ENCODE data around the gene CCDC107.
"Not testable (repeated sequence)": the region's sequence is repeated elsewhere in the genome, so short reads cannot be mapped to it uniquely, and the experiment has no call there.

The CCDC107 gene

GRCh38 chr9:35658137-35658967 is at the start of gene CCDC107:
TSS of gene CCDC107 (plus strand) at chr9:35658292. CDS start at chr9:35658380, 88 bp downstream.
- DNase-seq, result peak; percentile 66 to 76 (median 73)

- DNase-seq, result no peak
Observed at GRCh38 chr9:35609001-35609819, 48.9 kb upstream of the CCDC107 start.

- no peak for DNase-seq
Observed at GRCh38 chr9:35609820-35610163, 48.3 kb upstream of the CCDC107 start.

GRCh38 chr9:35611230-35611797 is 46.8 kb upstream of the CCDC107 start:
- DNase-seq, result peak in 2 of 4 experiments; percentile 25 to 43

- DNase-seq, result not testable (repeated sequence)
Observed at GRCh38 chr9:35612066-35612465, 46.0 kb upstream of the CCDC107 start.

- no peak for DNase-seq
Observed at GRCh38 chr9:35612843-35613242, 45.2 kb upstream of the CCDC107 start.

GRCh38 chr9:35615981-35616680 is 42.0 kb upstream of the CCDC107 start:
- no peak for DNase-seq

- peak in 3 of 4 experiments; percentile 46 to 61 (median 46) for DNase-seq
Observed at GRCh38 chr9:35616681-35617459, 41.2 kb upstream of the CCDC107 start.

- no peak for DNase-seq
Observed at GRCh38 chr9:35617548-35617947, 40.5 kb upstream of the CCDC107 start.

- DNase-seq, result no peak
Observed at GRCh38 chr9:35618325-35618727, 39.8 kb upstream of the CCDC107 start, which contains the start of gene CD72. TSS of gene CD72 (minus strand) at chr9:35618413. CDS start at chr9:35618303, 110 bp downstream.

GRCh38 chr9:35618854-35619799 is 39.0 kb upstream of the CCDC107 start:
- DNase-seq, result no peak

GRCh38 chr9:35619800-35620158 is 38.3 kb upstream of the CCDC107 start:
- no peak for DNase-seq

- DNase-seq, result no peak
Observed at GRCh38 chr9:35627575-35627974, 30.5 kb upstream of the CCDC107 start.

GRCh38 chr9:35628389-35628991 is 29.6 kb upstream of the CCDC107 start:
- DNase-seq, result no peak

- DNase-seq, result no peak
Observed at GRCh38 chr9:35629597-35629996, 28.5 kb upstream of the CCDC107 start.

- DNase-seq, result no peak
Observed at GRCh38 chr9:35635730-35636129, 22.4 kb upstream of the CCDC107 start.

GRCh38 chr9:35636135-35636876 is 21.8 kb upstream of the CCDC107 start:
- DNase-seq, result no peak

- DNase-seq, result not testable (repeated sequence)
Observed at GRCh38 chr9:35636877-35637246, 21.2 kb upstream of the CCDC107 start.

GRCh38 chr9:35637427-35637955 is 20.6 kb upstream of the CCDC107 start:
- not testable (repeated sequence) for DNase-seq

Measured in activated naive CD4-positive, alpha-beta T cell (primary cell).